HG03571 (cell line): ENCODE results near the gene HS1BP3.

ENCODE experiments used
- ATAC-seq: cut with Tn5 transposase; IDR thresholded peaks from one replicate; pipeline ENCODE4 v1.9.1; 2021; ENCODE audit not compliant: unreplicated experiment

Gene HS1BP3

GRCh38 chr2:20674974-20675679, 24.2 kb upstream of the HS1BP3 start:
- ATAC-seq, result no peak

- no peak for ATAC-seq
Observed at GRCh38 chr2:20674309-20674965, 23.5 kb upstream of the HS1BP3 start.

GRCh38 chr2:20673686-20674308, 22.9 kb upstream of the HS1BP3 start:
- no peak for ATAC-seq

- ATAC-seq, result no peak
Observed at GRCh38 chr2:20672201-20672951, 21.5 kb upstream of the HS1BP3 start.

GRCh38 chr2:20671736-20672080, 20.8 kb upstream of the HS1BP3 start:
- ATAC-seq, result no peak

- ATAC-seq, result no peak
Observed at GRCh38 chr2:20671036-20671735, 20.3 kb upstream of the HS1BP3 start.

GRCh38 chr2:20670315-20671035, 19.6 kb upstream of the HS1BP3 start:
- ATAC-seq, result no peak

- ATAC-seq, result no peak
Observed at GRCh38 chr2:20669562-20670314, 18.8 kb upstream of the HS1BP3 start.

- no peak for ATAC-seq
Observed at GRCh38 chr2:20668871-20669475, 18.1 kb upstream of the HS1BP3 start.

GRCh38 chr2:20668451-20668850, 17.6 kb upstream of the HS1BP3 start:
- no peak for ATAC-seq

GRCh38 chr2:20667531-20668401, 16.9 kb upstream of the HS1BP3 start:
- no peak for ATAC-seq

GRCh38 chr2:20667151-20667530, 16.2 kb upstream of the HS1BP3 start:
- ATAC-seq, result no peak

GRCh38 chr2:20666304-20667150, 15.6 kb upstream of the HS1BP3 start, which contains the start of gene GDF7:
Gene GDF7, plus strand, starts transcription at chr2:20667144. Its CDS starts 96 bp downstream, at chr2:20667240.
- ATAC-seq, result no peak

GRCh38 chr2:20666005-20666303, 15.1 kb upstream of the HS1BP3 start:
- ATAC-seq, result no peak

- no peak for ATAC-seq
Observed at GRCh38 chr2:20665243-20666004, 14.5 kb upstream of the HS1BP3 start.

GRCh38 chr2:20664431-20665242, 13.7 kb upstream of the HS1BP3 start:
- no peak for ATAC-seq
